T-helper 22 cell (primary cell): ENCODE results near the gene HOMER2.
"Not testable (repeated sequence)": the region's sequence is repeated elsewhere in the genome, so short reads cannot be mapped to it uniquely, and the experiment has no call there.

Source experiments
- DNase-seq: peaks from one replicate; pipeline ENCODE4 v3.0.0-alpha.2; 2020; ENCODE audit warnings: low read depth

The HOMER2 gene

DNA sequence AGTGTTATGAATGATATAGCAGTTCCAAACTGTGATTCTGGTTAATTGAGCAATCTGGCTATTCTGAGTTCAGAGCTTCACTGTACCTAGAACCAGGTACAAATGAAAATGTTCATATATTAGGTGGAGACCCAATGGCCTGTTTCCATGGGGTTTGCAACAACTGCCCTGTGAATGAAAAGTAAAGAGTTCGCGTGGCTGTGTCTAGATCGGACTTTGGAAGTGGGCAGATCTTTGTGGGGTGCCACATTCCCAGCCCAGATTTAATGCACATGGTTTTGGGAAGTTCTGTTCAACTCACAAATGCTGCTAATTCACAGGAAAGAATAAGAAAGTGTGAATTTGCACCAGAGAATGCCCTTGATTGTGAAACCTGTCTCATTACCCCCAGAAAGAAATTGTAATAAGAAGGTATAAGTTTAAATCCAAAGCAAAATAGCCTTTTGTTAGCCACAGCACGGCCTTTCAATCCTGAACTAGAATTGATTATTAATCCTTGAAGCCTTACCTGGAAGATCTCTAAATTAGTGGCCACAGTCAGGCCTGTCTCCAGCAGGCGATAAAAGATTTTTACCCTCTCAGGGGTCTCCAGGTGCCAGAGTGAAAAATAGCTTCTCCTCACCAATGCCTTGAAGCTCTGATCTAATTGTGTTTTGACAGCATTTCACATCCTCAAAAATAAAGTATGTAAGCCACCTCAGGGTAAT lies 120.5 kb downstream of the HOMER2 start:
- DNase-seq = no peak

DNA sequence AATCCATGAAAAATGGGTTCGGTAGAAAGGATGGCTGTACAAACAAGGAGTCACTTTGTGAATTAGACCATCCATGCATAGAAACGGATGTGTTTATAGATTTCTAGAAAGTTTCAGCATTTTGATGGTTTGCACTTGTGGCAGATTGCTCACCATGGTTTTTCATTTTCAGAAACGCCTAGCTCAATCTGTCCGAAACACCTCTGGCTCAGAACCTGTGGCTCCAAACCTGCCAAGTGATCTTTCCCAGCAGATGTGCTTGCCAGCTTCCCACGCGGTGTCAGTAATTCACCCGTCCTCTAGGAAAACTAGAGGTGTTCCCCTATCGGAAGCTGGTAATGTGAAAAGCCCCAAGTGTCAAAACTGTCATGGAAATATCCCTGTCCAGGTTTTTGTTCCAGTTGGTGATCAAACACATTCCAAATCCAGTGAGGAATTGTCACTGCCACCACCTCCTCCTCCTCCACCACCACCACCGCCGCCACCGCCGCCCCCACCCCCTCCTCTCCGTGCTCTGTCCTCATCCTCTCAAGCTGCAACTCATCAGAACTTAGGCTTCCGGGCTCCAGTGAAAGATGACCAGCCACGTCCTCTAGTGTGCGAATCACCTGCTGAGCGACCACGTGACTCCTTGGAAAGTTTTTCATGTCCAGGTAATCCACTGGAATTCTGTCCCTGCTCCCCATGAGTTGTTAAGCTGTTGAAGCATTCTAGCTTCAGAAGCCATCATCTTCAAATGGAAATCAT lies 121.9 kb downstream of the HOMER2 start:
- no peak for DNase-seq

DNA sequence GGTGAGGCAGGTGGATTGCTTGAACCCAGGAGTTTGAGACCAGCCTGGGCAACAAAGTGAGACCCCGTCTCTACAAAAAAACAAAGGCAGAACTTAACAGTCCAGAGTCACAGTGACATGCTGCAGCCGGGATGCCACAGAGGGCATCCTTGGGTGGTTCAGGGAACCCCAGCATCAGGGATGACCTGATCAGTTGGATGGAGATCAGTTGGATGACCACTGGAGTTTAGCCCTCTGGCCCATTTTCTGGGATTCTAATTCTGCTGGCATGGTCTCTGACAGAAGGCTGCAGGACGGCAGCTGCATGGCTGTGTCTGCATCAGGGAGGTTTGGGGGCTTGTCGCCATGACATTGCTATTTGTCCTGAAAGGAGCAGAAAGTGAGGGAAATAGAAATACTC lies 123.3 kb downstream of the HOMER2 start:
- no peak for DNase-seq

DNA sequence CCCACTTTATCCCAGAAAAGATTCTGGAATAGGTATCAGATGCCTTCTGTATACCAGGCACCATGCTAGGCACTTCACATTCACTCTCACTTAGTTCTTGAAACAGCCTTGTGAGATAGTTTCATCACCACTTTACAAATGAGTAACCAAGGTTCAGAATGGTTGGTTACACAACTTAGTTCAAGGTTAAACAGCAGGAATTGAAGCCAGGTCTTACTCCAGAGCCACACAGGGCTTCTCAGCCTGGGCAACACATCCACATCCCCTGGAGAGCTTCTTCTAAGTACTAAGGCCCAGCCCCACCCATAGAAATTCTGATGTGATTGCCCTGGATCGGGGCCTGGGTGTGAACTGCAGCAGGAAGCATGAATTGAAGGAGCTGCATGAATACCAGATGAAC lies 124.4 kb downstream of the HOMER2 start:
- DNase-seq = no peak

DNA sequence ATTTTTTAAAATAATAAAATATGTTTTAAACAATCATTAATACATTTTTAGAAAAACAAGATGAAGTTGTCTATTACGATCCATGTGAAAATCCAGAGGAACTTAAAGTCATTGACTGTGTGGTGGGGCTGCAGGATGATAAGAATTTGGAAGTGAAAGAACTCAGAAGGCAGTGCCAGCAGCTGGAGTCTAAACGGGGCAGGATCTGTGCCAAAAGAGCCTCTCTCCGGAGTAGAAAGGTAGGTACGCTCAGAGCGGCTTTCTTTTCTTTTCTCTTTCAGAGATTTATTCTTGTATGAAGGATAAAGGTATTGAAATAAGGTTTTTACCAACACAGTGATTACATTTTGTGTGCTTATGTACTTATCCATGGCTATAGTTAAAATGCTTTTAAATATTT lies 129.5 kb downstream of the HOMER2 start:
- no peak for DNase-seq

DNA sequence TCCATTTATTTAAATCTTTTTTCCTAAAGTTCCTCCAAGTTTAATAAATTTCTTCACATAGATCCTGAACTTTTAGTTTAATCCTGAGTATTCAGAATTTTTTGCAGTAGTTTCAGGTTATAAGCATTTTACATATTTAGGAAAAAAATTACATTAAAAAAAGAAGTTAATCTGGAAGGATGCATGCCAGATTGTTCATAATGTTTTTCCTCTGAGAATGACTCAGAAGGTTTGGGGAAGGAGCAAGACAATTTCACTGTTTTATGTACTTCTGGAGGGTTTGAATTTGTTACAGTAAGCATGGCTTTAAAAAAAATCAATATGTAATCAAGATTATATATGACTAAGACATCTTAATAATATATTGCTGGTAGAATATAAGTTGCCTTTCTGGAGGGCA lies 130.7 kb downstream of the HOMER2 start:
- DNase-seq = not testable (repeated sequence)

DNA sequence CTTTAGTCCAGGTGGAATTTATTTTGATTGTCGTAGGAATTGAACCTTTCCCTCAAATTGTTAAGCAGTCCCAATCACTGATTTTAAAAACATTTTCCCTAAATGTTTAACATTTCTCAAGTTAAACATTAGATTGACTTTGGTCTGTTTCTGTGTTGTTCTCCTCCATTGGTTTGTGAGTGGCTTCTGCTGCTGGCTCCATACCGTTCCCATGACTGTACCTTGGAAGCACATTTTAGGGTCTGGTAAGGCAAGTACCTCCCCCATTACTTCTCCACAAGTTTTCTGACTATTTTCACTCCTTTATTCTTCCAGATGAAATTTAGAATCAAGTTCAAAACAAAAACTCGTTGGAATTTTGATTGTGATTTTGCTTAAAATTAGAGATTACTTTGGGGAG lies 131.1 kb downstream of the HOMER2 start:
- not testable (repeated sequence) for DNase-seq

DNA sequence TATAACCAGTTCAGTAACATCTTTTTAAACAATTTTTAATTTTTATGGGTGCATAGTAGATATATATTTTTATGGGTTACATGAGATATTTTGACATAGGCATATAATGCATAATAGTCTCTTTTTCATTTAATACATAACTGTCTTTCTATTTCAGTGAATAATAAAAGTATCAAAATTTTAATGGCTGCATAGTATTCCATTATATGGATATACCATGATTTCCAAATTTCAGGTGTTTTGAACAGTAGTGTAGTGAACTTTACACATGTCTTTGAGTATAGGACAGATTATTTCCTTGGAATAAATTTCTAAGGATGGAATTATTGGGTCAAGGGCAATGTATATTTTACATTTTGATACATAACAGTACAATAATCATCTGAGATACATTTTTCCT lies 132.4 kb downstream of the HOMER2 start:
- DNase-seq = no peak

DNA sequence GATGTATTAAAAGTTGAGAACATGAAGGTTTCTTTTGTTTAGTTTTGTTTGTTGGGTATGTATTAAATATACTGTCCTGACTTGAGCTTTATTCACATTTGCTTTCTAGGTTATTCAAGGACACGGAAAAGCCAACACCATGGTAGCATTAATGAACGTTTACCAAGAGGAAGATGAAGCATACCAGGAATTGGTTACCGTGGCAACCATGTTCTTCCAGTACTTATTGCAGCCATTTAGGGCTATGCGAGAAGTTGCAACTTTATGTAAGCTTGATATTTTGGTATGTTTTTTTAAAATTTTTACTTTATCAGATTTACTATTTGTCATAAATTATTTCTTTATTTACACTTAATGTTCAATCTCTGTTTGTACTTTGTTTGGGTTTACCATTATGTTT lies 139.5 kb downstream of the HOMER2 start:
- DNase-seq = no peak

DNA sequence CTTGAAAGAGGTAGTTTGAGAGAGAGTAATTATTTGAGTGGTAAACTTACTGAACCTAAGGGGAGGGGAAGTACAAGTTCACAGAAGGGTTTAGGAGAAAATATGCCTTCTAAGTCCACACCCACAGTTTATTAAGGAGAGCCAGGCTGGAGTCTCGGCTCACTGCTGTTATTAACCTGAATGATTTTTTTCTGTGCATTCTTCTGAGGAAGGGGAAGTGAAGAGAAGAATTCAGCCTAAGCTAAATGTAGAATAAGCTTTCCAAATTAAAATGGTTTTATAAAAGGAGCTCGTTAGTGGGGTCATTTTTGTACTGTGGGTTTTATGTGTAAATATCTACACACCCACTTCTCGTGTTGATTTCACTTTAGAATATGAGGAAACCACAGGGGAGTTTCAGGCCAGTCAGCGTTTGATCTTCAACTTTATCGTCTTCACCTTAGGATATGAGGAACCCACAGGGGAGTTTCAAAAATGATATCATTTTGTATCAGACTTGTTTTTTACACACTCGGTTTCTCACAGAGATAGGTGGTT lies 141.6 kb downstream of the HOMER2 start:
- DNase-seq = peak; percentile 51

DNA sequence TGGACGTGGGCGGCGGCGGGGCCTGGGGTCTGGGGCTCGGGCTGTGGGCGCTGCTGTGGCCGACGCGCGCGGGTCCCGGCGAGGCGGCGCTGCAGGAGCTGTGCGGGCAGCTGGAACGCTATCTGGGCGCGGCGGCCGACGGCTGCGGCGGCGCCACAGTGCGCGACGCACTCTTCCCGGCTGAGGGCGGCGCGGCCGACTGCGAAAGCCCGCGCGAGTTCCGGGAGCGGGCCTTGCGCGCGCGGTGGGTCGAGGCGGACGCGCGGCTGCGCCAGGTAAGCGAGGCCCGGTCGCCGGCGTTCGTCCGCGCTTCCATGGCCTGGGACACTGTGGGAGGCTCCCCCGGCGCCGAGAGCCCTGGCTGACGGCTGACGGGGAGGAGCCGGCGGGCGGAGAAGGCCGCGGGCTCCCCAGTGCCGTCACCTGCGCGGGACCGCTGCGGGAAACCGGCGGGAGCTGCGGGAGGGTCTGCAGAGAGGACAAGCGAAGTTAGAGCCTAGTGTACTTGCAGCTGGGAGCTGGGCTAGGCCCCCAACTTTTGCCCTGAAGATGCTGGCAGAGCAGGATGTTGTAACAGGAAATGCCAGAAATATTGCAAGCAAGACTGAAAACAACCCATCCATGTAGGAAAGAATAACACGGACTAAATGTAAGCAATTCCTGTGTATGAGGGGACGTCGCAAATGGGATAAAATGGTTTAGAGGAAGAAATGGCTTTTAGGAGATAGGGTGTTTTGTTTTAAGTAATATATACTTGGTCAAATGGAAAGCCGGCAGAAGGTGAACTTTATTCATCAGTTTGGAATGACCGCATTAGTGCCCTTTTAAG lies 142.2 kb downstream of the HOMER2 start:
- DNase-seq = peak; percentile 8

DNA sequence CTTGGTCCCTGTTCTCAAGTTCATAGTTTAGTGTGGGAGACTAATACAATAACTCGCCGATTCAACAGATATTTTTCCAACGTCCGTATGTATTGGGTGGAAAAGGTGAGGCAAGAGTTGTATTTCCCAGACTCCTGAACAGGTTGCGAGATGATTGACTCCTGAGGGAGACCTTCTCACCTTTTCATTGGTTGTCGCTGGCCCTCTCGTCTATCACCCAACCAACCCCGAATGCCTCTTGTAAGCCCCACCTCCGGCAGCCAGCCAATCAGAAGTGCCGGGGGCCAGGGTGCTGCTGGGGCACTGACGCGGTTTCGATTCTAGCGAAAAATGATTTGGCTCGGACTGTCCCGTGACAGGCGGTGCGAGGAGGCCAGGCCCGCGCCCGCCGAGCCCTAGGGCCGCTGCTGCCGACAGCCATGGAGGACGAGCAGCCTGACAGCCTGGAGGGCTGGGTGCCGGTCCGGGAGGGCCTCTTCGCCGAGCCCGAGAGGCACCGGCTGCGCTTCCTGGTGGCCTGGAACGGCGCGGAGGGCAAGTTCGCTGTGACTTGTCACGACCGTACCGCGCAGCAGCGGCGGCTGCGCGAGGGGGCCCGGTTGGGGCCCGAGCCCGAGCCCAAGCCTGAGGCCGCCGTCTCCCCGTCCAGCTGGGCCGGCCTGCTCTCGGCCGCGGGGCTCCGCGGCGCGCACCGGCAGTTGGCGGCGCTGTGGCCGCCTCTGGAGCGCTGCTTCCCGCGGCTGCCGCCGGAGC lies 143.0 kb downstream of the HOMER2 start, which contains the start of gene WHAMM:
Gene WHAMM (plus strand): TSS at position 321 of the 753 bp plus-strand sequence. CDS start 99 bp downstream, at position 420.
- DNase-seq = peak; percentile 93

DNA sequence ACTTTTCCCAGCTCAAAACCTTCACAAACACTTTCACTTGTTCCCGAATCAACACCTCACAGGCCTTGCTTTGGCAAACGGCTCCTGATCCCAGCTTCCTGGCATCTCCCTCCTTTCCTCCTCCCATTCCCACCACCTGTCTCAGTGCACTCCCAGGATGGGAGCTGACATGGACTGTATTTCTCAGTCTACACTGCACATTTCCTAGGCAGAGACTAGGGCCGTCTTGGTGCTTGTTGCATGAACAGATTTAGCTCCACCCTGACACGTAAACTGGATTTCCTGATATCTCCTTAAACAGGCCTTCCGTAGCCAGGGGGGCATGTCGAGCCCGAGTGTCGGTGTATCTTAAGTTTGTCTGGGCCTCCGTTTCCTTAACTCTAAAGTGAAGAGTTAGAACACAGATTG lies 143.9 kb downstream of the HOMER2 start:
- no peak for DNase-seq

DNA sequence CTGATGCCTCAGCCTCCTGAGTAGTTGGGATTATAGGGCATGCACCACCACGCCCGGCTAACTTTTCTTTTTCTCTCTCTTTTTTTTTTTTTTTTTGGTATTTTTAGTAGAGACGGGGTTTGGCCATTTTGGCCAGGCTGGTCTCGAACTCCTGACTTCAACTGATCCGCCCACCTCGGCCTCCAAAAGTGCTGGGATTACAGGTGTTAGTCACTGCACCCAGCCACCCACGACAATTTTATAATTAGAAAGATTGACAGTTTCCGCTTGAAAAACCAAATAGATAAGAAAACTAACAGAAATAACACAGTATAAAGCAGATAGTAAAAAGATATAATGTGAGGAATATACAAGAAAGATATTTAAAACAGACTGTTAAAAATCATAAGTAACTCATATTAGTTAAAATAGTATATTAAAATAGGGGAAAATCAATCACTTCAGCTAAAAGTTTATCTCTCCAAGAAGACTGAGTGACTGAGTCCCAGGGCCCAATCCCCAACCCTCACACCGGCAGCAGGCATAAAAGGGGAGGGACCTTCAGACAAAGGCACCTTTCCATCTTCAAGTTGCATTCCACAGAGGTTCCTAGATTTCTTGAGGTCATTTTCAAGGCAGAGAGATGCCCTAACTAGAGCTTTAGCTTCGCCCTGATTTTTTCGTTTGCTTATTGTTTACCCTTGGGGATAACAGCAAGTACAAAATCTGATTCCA lies 144.4 kb downstream of the HOMER2 start:
- DNase-seq = no peak

DNA sequence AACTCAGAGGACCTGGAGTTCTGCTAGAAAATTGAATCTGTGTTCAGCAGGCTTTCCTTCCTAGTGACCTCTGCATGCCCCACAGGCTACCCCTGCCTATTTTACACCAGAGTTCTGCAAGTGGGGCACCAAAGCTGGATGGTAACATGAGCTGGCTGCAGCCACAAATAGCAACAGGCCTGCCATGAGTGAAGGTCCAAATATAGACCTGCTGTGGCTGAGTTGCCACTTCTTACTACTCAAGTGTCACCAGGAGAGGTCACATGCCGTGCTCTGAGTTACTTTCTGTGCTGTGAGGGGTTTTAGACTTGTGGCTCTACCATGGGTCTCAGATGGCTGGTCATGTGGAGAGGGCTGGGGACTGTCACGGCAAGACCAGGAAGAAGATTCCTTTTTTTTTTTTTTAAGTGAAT lies 146.5 kb downstream of the HOMER2 start, which contains the start of gene FSD2:
Gene FSD2 (minus strand): TSS at position 76 of the 413 bp plus-strand sequence. CDS start 18,679 bp downstream, outside the sequence.
- no peak for DNase-seq

DNA sequence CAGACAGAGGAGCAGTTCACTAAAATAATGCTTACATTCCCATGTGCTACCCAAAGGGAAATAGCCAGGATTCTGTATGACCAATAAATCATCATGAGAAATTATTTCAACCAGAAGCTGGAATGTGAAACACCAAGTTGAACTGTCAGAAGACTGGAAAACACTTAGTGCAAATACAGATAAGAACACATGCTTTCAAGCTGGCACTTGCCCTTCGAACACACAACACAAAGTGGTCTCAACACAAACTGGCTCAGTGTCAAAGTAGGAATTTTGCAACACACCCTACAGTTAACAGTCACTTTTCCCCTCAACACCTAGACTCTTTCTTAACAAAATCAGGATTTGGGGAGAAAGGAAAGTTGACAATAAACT lies 148.0 kb downstream of the HOMER2 start:
- DNase-seq = no peak

DNA sequence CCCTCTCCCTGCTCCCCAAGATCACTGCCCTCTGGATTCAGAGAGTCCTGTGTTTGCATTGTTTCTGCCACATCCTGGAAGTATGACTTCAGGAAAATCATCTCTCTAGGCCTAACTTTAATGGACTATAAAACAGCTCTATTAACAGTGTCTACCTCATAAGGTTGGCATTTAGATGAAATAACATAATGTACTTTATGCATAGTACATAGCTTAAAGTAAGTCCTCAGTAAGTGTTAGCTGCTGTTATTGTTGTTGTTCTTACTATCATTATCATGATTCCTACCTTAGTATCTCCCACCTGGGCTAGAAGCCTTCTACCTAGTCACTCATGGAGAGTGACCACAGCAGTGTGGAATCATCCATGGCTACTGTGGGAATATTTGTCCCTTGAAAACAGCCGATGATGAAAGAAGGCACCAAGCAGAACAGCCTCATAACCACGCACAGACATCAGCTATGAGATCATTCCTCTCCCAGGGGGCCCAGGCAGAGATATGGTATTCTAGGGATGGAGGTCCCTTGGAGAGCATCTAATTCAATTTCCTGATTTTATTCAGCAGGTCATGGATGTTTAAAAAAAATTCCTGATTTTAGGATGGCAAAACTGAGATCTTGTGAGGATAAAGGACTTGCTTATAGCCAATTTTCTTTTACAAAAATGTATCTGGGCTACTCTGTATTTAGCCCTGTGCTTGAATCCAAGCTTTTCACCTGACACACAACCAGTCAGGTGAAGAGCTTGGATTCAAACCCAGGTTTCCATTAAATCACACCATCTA lies 148.5 kb downstream of the HOMER2 start:
- DNase-seq = no peak

DNA sequence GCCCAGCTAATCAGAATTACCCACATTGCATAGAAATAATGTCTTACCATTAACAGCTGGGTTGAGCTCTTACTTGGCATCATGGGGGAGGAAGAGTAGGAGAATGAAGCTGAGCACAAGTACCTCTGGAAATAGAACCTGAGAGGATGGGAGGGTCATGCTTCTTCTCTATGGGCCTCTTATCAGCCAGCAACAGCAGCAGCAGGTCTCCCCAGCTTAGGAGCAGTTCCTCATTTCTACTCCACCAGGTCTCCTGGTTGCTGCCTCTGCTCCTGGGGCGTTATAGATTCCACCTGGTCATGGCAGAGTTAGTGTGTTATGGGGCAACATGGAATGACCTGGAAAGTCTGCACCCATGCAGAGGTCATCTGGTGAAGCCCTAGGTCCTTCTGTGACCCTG lies 150.0 kb downstream of the HOMER2 start:
- DNase-seq = no peak

DNA sequence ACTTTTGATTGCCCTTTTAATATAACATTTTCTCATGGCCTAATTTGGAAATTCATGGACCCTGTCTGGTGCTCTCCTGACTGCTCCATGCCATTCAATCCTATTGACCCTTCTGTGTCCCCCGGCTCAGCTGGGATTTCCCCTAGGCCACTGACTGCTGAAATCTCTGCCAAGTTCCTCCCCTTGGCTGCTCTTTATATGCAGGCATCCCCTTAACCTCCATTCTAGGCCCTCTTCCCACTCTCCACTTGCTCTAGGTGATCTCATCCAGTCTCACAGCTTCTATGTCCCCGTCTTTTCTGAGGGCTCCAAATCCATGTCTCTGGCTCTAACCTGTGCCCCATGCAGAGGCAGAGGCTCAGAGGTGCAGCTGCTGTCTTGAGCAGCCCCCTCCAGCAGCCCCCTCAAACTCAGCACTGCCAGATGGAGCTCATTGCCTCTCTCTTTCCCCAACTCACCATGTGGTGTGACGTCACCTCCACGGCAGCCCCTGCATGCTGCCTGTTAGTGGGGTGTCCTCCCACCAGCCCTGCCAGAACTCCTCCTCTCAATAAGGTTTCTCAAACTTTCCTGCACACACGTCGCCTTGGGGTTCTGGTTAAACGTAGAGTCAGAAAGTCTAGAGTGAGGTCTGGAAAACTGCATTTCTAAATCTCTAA lies 153.2 kb downstream of the HOMER2 start:
- DNase-seq = no peak
